ENCODE measurements around the gene OXCT1. TPM values are rescaled to one million over a fixed set of nuclear protein-coding genes. Genes with fewer than 3 reads are reported as not detected.

OXCT1 gene
- total and polyA plus RNA-seq, 2 donors from 2014 or later = 20.5 to 42.7 TPM

- DNase-seq (no peak), FAIRE-seq (peak; percentile 73)
- H3K36me3 ChIP-seq (ENCODE audit: control insufficient read depth in 2 of 3, insufficient read depth in 3 of 3, low read length in 3 of 3) = no peaks in the 10 kb centered on the region
- peak overlapping the region in 1 of 2 donors; percentile 23 for H3K27ac ChIP-seq (ENCODE audit: low read depth in 2 of 2, low read length in 2 of 2)
- no peaks in the 10 kb centered on the region for H3K4me1 ChIP-seq (ENCODE audit: control insufficient read depth in 2 of 3, insufficient read depth in 2 of 3, low read depth in 1 of 3, low read length in 3 of 3)
- TF ChIP-seq, protein P1, sequence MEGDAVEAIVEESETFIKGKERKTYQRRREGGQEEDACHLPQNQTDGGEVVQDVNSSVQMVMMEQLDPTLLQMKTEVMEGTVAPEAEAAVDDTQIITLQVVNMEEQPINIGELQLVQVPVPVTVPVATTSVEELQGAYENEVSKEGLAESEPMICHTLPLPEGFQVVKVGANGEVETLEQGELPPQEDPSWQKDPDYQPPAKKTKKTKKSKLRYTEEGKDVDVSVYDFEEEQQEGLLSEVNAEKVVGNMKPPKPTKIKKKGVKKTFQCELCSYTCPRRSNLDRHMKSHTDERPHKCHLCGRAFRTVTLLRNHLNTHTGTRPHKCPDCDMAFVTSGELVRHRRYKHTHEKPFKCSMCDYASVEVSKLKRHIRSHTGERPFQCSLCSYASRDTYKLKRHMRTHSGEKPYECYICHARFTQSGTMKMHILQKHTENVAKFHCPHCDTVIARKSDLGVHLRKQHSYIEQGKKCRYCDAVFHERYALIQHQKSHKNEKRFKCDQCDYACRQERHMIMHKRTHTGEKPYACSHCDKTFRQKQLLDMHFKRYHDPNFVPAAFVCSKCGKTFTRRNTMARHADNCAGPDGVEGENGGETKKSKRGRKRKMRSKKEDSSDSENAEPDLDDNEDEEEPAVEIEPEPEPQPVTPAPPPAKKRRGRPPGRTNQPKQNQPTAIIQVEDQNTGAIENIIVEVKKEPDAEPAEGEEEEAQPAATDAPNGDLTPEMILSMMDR (IDR thresholded peaks at IDR 0.05; ENCODE audit: borderline replicate concordance, extremely low read depth, insufficient read depth) = no peak
- intact Hi-C loops (cut with DNase I) = no loop called here
- H3K27me3 ChIP-seq (ENCODE audit: control insufficient read depth, insufficient read depth, low read length) = no peaks in the 10 kb centered on the region
- no peak overlapping the region for H3K9ac ChIP-seq (ENCODE audit: low read length in 3 of 3)
- H3K4me3 ChIP-seq (ENCODE audit: low read length in 3 of 3) = no peak overlapping the region
- H3K9me3 ChIP-seq (ENCODE audit: control insufficient read depth in 2 of 3, insufficient read depth in 1 of 3, low read length in 3 of 3) = no peaks in the 10 kb centered on the region
Measured at GRCh38 chr5:41809128-41809527, 61.1 kb downstream of the OXCT1 start.

- FAIRE-seq (no peak), DNase-seq (no peak)
- intact Hi-C loops (cut with DNase I) = no loop called here
- Histone ChIP-seq H3K27ac (ENCODE audit: low read depth in 2 of 2, low read length in 2 of 2) (no peak overlapping the region), H3K9ac (ENCODE audit: low read length in 3 of 3) (no peak overlapping the region), H3K36me3 (ENCODE audit: control insufficient read depth in 2 of 3, insufficient read depth in 3 of 3, low read length in 3 of 3) (no peaks in the 10 kb centered on the region), H3K27me3 (ENCODE audit: control insufficient read depth, insufficient read depth, low read length) (no peaks in the 10 kb centered on the region), H3K4me3 (ENCODE audit: low read length in 3 of 3) (no peak overlapping the region), H3K4me1 (ENCODE audit: control insufficient read depth in 2 of 3, insufficient read depth in 2 of 3, low read depth in 1 of 3, low read length in 3 of 3) (no peaks in the 10 kb centered on the region), H3K9me3 (ENCODE audit: control insufficient read depth in 2 of 3, insufficient read depth in 1 of 3, low read length in 3 of 3) (no peaks in the 10 kb centered on the region)
- TF ChIP-seq, protein P1 (IDR thresholded peaks at IDR 0.05; ENCODE audit: borderline replicate concordance, extremely low read depth, insufficient read depth) = no peak
Measured at GRCh38 chr5:41808294-41808693, 61.9 kb downstream of the OXCT1 start.

GRCh38 chr5:41797662-41798061 lies 72.6 kb downstream of the OXCT1 start:
- Histone ChIP-seq H3K4me3 (ENCODE audit: low read length in 3 of 3) (no peak overlapping the region), H3K27me3 (ENCODE audit: control insufficient read depth, insufficient read depth, low read length) (no peaks in the 10 kb centered on the region), H3K9me3 (ENCODE audit: control insufficient read depth in 2 of 3, insufficient read depth in 1 of 3, low read length in 3 of 3) (no peaks in the 10 kb centered on the region), H3K9ac (ENCODE audit: low read length in 3 of 3) (no peak overlapping the region), H3K4me1 (ENCODE audit: control insufficient read depth in 2 of 3, insufficient read depth in 2 of 3, low read depth in 1 of 3, low read length in 3 of 3) (peaks cover 2 to 9% (median 2%) of the 10 kb centered on the region in 3 donors), H3K36me3 (ENCODE audit: control insufficient read depth in 2 of 3, insufficient read depth in 3 of 3, low read length in 3 of 3) (no peaks in the 10 kb centered on the region), H3K27ac (ENCODE audit: low read depth in 2 of 2, low read length in 2 of 2) (no peak overlapping the region)
- no peak for FAIRE-seq
- DNase-seq = no peak
- intact Hi-C loops (cut with DNase I) = no loop called here
- TF ChIP-seq, protein P1 (IDR thresholded peaks at IDR 0.05; ENCODE audit: borderline replicate concordance, extremely low read depth, insufficient read depth) = no peak

DNA sequence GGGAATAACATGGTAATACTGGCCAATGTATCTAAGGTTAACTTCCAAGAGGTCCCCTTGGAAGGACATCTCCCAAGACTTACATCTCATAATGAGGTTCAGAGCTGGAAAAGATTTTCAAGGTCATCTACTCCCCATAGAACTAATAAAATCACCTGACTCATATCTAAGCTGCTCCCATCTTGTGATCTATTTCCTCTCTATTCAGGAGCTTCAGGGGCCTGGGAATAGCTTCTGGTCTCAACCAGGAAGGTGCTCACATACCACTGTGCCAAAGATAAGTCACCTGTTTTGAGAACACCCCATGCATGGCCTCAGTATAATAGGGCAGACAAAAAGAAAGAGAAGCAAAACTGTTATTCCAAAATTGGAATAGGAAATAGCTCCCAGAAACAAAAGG lies 74.2 kb downstream of the OXCT1 start:
- DNase-seq = no peak
- Histone ChIP-seq H3K9ac (ENCODE audit: low read length in 3 of 3) (no peak overlapping the region), H3K27me3 (ENCODE audit: control insufficient read depth, insufficient read depth, low read length) (no peaks in the 10 kb centered on the region), H3K4me3 (ENCODE audit: low read length in 3 of 3) (no peak overlapping the region), H3K4me1 (ENCODE audit: control insufficient read depth in 2 of 3, insufficient read depth in 2 of 3, low read depth in 1 of 3, low read length in 3 of 3) (peaks cover 2 to 9% (median 2%) of the 10 kb centered on the region in 3 donors), H3K9me3 (ENCODE audit: control insufficient read depth in 2 of 3, insufficient read depth in 1 of 3, low read length in 3 of 3) (no peaks in the 10 kb centered on the region), H3K27ac (ENCODE audit: low read depth in 2 of 2, low read length in 2 of 2) (no peak overlapping the region), H3K36me3 (ENCODE audit: control insufficient read depth in 2 of 3, insufficient read depth in 3 of 3, low read length in 3 of 3) (no peaks in the 10 kb centered on the region)
- FAIRE-seq = no peak
- intact Hi-C loops (cut with DNase I) = no loop called here
- TF ChIP-seq, protein P1 (IDR thresholded peaks at IDR 0.05; ENCODE audit: borderline replicate concordance, extremely low read depth, insufficient read depth) = no peak
